AG04450 (cell line): Measurements from ENCODE around the gene CLEC2A. TPM values are rescaled to one million over a fixed set of nuclear protein-coding genes. Genes with fewer than 3 reads are reported as not detected.

Source experiments
- CTCF ChIA-PET: fragments of 300-600, 350-600 bp; formaldehyde crosslinking; extraction: SDS; loops from one replicate; lab custom pipeline; 2022; ENCODE audit warnings: antibody characterized with exemption, inconsistent platforms; lab: Charles Lee
- POLR2A ChIA-PET: fragments of 350-600 bp; formaldehyde crosslinking; extraction: SDS; loops from one replicate; lab custom pipeline; 2021; ENCODE audit warnings: antibody characterized with exemption, inconsistent platforms; lab: Yijun Ruan, JAX
- DNase-seq: peaks from one replicate; pipeline ENCODE4 v3.0.0-alpha.2; 2011; ENCODE audit warnings: low read depth, low spot score
- H3K27ac ChIP-seq: one replicate; pipeline ENCODE4 v1.5.1; 2012; ENCODE audit warnings: low read depth, low read length, control low read depth
- H3K27me3 ChIP-seq: one replicate; pipeline ENCODE4 v1.6.0; 2012; ENCODE audit warnings: low read length; ENCODE audit not compliant: control insufficient read depth, insufficient read depth
- H3K4me3 ChIP-seq: 2 replicates; pipeline ENCODE4 v1.5.1; 2011; ENCODE audit warnings: mild to moderate bottlenecking, low read depth, low read length, control low read depth
- H3K9me3 ChIP-seq: 2 replicates; pipeline ENCODE4 v1.5.1; 2012; ENCODE audit warnings: low read length; ENCODE audit not compliant: control insufficient read depth, insufficient read depth
- polyA plus RNA-seq: library from polyadenylated mRNA; depleted of rRNA; stranded (reverse); fragments of >200 nt; gene quantifications from 2 replicates; pipeline ENCODE4 v1.2.3, GENCODE V29; 2011
- TF ChIP-seq, protein P1 (sequence below): IDR thresholded peaks from 2 replicates; pipeline ENCODE4 v1.5.1; 2011; ENCODE audit warnings: low read depth, low read length, control low read depth, inconsistent platforms

CLEC2A gene
- polyA plus RNA-seq, 1 experiment = not detected

DNA sequence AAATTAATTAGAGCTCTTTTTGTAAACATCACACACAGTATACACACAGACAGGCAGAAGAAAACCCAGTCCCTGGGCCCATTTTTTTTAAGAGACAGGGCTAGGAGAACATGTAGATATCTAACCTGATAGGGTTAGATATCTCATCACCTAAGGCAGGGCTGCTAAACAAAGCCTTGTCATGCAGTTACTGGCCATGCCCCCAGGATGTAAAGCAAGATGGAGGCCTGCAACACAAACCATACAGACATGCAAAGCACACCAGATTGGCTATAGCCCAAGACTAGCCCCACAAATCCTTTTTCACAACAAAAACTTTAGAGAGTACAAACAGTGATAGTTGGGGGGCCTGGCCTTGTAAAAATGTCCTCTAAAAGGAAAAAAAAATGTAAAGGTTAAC lies 20.5 kb downstream of the CLEC2A start:
- H3K9me3 ChIP-seq = peaks cover 7% of the 10 kb centered on the region
- no peak overlapping the region for H3K4me3 ChIP-seq
- ChIA-PET CTCF (no interaction called here), POLR2A (no interaction called here)
- TF ChIP-seq, protein P1, sequence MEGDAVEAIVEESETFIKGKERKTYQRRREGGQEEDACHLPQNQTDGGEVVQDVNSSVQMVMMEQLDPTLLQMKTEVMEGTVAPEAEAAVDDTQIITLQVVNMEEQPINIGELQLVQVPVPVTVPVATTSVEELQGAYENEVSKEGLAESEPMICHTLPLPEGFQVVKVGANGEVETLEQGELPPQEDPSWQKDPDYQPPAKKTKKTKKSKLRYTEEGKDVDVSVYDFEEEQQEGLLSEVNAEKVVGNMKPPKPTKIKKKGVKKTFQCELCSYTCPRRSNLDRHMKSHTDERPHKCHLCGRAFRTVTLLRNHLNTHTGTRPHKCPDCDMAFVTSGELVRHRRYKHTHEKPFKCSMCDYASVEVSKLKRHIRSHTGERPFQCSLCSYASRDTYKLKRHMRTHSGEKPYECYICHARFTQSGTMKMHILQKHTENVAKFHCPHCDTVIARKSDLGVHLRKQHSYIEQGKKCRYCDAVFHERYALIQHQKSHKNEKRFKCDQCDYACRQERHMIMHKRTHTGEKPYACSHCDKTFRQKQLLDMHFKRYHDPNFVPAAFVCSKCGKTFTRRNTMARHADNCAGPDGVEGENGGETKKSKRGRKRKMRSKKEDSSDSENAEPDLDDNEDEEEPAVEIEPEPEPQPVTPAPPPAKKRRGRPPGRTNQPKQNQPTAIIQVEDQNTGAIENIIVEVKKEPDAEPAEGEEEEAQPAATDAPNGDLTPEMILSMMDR = no peak
- DNase-seq = no peak
- no peak overlapping the region for H3K27ac ChIP-seq
- no peaks in the 10 kb centered on the region for H3K27me3 ChIP-seq

DNA sequence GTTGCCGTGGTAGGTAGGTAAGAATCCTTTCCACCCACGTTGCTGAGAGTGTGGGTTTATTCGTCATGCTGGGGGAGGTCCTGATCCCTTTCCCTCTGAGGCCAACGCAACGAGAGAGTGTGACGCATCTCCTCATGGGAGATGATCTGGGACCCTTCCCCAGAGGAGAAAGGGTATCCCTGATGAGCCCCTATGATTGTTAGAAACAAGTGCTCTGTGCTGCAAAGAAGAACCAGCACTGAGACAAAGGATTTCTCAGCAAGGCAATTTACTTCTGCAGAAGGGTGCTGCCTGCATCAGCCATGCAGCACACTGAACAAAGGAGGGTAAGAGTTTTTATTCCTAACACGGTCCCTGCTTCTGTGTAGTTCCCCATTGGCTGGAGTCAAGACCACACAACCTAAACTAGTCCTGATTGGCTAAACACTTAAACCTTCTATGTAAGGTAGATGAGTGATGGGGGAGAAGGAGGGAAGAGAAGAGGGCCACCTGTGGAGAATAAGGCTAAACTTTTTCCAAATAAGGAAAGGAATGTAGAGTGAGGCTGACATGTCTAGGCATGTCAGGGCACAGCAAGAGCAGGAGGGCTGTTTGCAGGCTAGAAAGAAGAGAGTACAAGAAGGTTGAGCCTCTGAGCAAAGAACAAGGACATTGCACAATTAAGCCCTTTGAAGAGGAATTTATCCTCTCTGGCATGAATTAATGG lies 21.3 kb downstream of the CLEC2A start:
- H3K9me3 ChIP-seq = peaks cover 7% of the 10 kb centered on the region
- ChIA-PET POLR2A (no interaction called here), CTCF (no interaction called here)
- peaks cover 2% of the 10 kb centered on the region for H3K27me3 ChIP-seq
- TF ChIP-seq, protein P1 = no peak
- no peak overlapping the region for H3K27ac ChIP-seq
- no peak for DNase-seq
- no peak overlapping the region for H3K4me3 ChIP-seq

DNA sequence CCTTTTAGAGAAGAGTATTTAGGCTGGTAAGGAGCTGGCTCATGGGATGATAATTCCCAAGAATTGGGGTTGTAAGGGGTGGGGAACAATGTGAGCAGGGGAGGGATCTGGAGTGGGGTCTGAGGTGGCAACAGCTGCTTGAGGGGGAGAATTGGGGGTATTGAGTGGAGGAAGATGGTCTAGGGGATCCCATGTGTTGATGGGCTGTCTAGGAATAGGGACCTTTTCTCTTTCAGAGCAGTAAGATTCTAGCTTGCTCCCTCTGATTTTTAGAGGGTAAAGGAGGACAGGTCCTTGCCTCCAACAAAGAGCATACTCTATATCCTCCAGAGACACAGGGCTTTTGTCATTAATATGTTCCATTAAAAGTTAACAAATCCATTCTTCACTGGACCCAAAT lies 22.4 kb downstream of the CLEC2A start:
- POLR2A ChIA-PET = no interaction called here
- CTCF ChIA-PET = interaction anchor here (1.3 kb wide), 1 partner anchor 159 kb away, joined by 5 read pairs; no protein-coding TSS in a partner anchor
- H3K27me3 ChIP-seq = peaks cover 2% of the 10 kb centered on the region
- no peak overlapping the region for H3K4me3 ChIP-seq
- TF ChIP-seq, protein P1 = no peak
- no peak for DNase-seq
- peaks cover 7% of the 10 kb centered on the region for H3K9me3 ChIP-seq
- H3K27ac ChIP-seq = no peak overlapping the region

DNA sequence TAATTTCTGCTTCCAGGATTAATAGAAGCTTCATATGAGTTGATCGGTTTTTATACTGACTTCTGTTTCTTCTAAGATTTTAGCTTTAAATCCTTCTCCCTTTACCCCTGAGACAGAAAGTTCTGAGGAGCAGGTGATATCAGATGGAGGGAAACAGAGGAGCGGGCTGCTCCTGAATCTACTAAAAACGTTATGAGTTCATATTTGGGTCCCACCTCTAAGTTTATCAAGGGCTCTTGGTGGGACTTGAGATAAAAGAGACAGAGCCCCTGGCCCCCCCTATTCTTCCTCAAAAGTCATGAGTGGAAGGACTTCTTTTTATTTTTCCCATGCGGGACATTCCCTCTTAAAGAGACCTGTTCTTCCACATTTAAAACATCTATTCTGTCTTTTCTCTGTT lies 23.8 kb downstream of the CLEC2A start:
- H3K4me3 ChIP-seq = no peak overlapping the region
- POLR2A ChIA-PET = no interaction called here
- peaks cover 2% of the 10 kb centered on the region for H3K27me3 ChIP-seq
- H3K27ac ChIP-seq = no peak overlapping the region
- H3K9me3 ChIP-seq = peaks cover 7% of the 10 kb centered on the region
- no peak for DNase-seq
- TF ChIP-seq, protein P1 = no peak
- CTCF ChIA-PET = interaction anchor here (1.0 to 1.3 kb wide), 3 partner anchors 157 to 160 kb away, joined by 3 read pairs; no protein-coding TSS in a partner anchor

DNA sequence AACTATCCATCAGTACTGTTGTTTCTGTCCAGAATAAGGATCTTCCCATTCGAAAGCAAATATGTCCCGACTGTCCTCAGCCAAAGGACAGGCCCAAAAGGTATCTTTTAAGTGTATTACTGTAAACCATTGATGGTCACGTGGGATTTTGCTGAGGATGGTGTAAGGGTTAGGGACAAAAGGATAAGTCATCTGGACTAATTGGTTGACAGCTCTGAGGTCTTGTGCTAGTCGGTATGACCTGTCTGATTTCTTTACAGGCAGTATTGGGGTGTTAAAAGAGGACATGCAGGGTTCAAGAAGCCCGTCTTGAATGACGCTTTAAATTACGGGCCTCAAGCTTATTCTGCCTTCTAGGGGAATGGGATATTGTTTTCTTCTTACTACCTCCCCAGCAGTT lies 24.4 kb downstream of the CLEC2A start:
- peaks cover 2% of the 10 kb centered on the region for H3K27me3 ChIP-seq
- no peak overlapping the region for H3K27ac ChIP-seq
- CTCF ChIA-PET = interaction anchor here (1.0 to 1.3 kb wide), 3 partner anchors 157 to 159 kb away, joined by 3 read pairs; no protein-coding TSS in a partner anchor
- DNase-seq = no peak
- H3K9me3 ChIP-seq = peaks cover 7% of the 10 kb centered on the region
- POLR2A ChIA-PET = no interaction called here
- TF ChIP-seq, protein P1 = no peak
- no peak overlapping the region for H3K4me3 ChIP-seq
